Panc1 (cell line): ENCODE data around the gene ETAA1. TPM values are rescaled to one million over a fixed set of nuclear protein-coding genes. Genes with fewer than 3 reads are reported as not detected.

Experiments
- ATAC-seq: fragments of 200-7000 bp; cut with Tn5 transposase; 2 replicates; pipeline ENCODE4 v1.9.1; 2020; ENCODE audit warnings: mild to moderate bottlenecking, moderate library complexity
- BruUV-seq: library from RNA; stranded (reverse); fragments of 400-500 nt; replicated peaks from 2 replicates; lab custom pipeline; 2021; lab: Mats Ljungman, UMichigan
- CTCF ChIA-PET: fragments of 300-600 bp; sonication (Branson Sonifier 250); formaldehyde crosslinking; loops from one replicate; lab custom pipeline; 2022; ENCODE audit warnings: antibody characterized with exemption; lab: Charles Lee
- POLR2A ChIA-PET: fragments of 300-600 bp; sonication (Branson Sonifier 250); formaldehyde crosslinking; loops from one replicate; lab custom pipeline; 2022; ENCODE audit warnings: antibody characterized with exemption; lab: Charles Lee
- DNase-seq: peaks from one replicate; pipeline ENCODE4 v3.0.0-alpha.2; 2010; ENCODE audit warnings: low read depth, low spot score
- H3K27ac ChIP-seq: 2 replicates; pipeline ENCODE4 v1.5.1; 2011; ENCODE audit warnings: mild to moderate bottlenecking, low read length, inconsistent platforms
- H3K27me3 ChIP-seq: fragments of 200-500 bp; sonication (Bioruptor generic); 2 replicates; pipeline ENCODE4 v1.6.0; 2014; ENCODE audit warnings: low read length, inconsistent platforms; ENCODE audit not compliant: control insufficient read depth, insufficient read depth
- H3K36me3 ChIP-seq: fragments of 200-500 bp; sonication (Bioruptor generic); 2 replicates; pipeline ENCODE4 v1.5.1; 2014; ENCODE audit warnings: inconsistent platforms, mild to moderate bottlenecking, low read length, moderate library complexity; ENCODE audit not compliant: control insufficient read depth, insufficient read depth
- H3K4me1 ChIP-seq: 2 replicates; pipeline ENCODE4 v1.5.1; 2011; ENCODE audit warnings: inconsistent platforms, mild to moderate bottlenecking, low read length, moderate library complexity; ENCODE audit not compliant: control insufficient read depth, insufficient read depth
- H3K4me3 ChIP-seq, 2 experiments: 2 replicates each; pipeline ENCODE4 v1.5.1; 2011 to 2012; ENCODE audit warnings: low read depth in 2 of 2, low read length in 2 of 2, mild to moderate bottlenecking in 2 of 2, inconsistent platforms in 1 of 2, moderate library complexity in 1 of 2
- H3K9me3 ChIP-seq: fragments of 200-500 bp; sonication (Bioruptor generic); 2 replicates; pipeline ENCODE4 v1.5.1; 2014; ENCODE audit warnings: low read depth, mild to moderate bottlenecking, inconsistent platforms, low read length, moderate library complexity; ENCODE audit not compliant: control insufficient read depth, insufficient read depth
- CTCF ChIP-seq: fragments of 450-650 bp; IDR thresholded peaks from 2 replicates; pipeline ENCODE4 v1.5.1; 2017; ENCODE audit warnings: mild to moderate bottlenecking
- POLR2AphosphoS5 ChIP-seq: IDR thresholded peaks from 2 replicates; pipeline ENCODE4 v1.6.1; 2012; ENCODE audit warnings: mild to moderate bottlenecking, low read depth, low read length, moderate library complexity
- REST ChIP-seq, 2 experiments: IDR thresholded peaks; 2 replicates each; pipeline ENCODE4 v1.6.1; 2011 to 2012; ENCODE audit warnings: low read depth in 2 of 2, control low read depth in 1 of 2, low read length in 1 of 2, mild to moderate bottlenecking in 1 of 2, moderate library complexity in 1 of 2; ENCODE audit not compliant: insufficient read depth in 1 of 2
- SIN3A ChIP-seq: IDR thresholded peaks from 2 replicates; pipeline ENCODE4 v1.6.1; 2012; ENCODE audit warnings: low read depth, mild to moderate bottlenecking, low read length, moderate library complexity, borderline replicate concordance; ENCODE audit not compliant: insufficient read depth
- TCF7L2 ChIP-seq: IDR thresholded peaks from 2 replicates; pipeline ENCODE4 v1.6.1; 2011; ENCODE audit warnings: mild to moderate bottlenecking, low read depth, low read length, inconsistent platforms
- in situ Hi-C: cut with HindIII; loops from 2 replicates; pipeline ENCODE4 v1.10.0; 2016; ENCODE audit warnings: low sequenced_read_pairs, low pct_unique_long_range_greater_than_20kb
- intact Hi-C: fragments of 100-400 bp; cut with micrococcal nuclease; formaldehyde crosslinking; loops from one replicate; pipeline ENCODE4 v1.10.0; 2022; ENCODE audit not compliant: unreplicated experiment
- total RNA-seq: library from RNA; stranded (reverse); gene quantifications from one replicate; pipeline ENCODE4 v1.2.1, GENCODE V29; 2021; ENCODE audit not compliant: unreplicated experiment

ETAA1 gene
- total RNA-seq, 1 experiment from 2014 or later: 11.8 TPM

DNA sequence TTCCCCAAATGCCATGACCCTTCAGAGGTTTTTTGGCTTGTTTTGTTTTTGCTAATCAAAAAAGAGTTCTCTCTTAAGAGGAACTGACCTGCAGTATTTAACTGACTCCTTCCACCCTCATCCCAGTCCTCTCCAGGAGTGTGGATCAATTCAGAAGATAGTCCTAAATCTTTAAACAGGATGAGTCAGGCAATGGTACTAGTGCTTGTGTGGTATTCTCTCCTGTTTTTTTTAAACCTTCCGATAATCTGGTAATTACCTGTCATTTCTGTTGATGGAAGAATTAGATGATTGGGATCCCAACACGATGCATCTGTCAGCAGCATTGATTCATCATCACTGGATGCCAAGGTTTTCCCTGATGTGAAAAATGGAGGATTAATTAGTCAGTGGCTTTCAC is 41.2 kb downstream of the ETAA1 start:
- Histone ChIP-seq H3K27me3 (no peaks in the 10 kb centered on the region), H3K36me3 (no peaks in the 10 kb centered on the region), H3K4me3 (no peak overlapping the region), H3K4me1 (no peaks in the 10 kb centered on the region; the same call in 1 of the 2 replicates), H3K27ac (no peak overlapping the region), H3K9me3 (no peaks in the 10 kb centered on the region)
- BruUV-seq: no TSS peak
- ATAC-seq (no peak), DNase-seq (no peak)
- POLR2A ChIA-PET: no interaction called here
- CTCF ChIA-PET: no interaction called here
- no peak for TF ChIP-seq TCF7L2
- no peak for TF ChIP-seq CTCF
- no peak for TF ChIP-seq REST (IDR thresholded peaks at IDR 0.05; ENCODE audit: insufficient read depth in 1 of 2, low read depth in 2 of 2, low read length in 1 of 2)
- no peak for TF ChIP-seq SIN3A
- no peak for TF ChIP-seq POLR2AphosphoS5
- intact Hi-C loops: no loop called here
- in situ Hi-C loops: no loop called here

GRCh38 chr2:67445652-67446268 is 48.6 kb downstream of the ETAA1 start:
- Histone ChIP-seq H3K4me1 (no peaks in the 10 kb centered on the region), H3K27me3 (no peaks in the 10 kb centered on the region), H3K27ac (no peak overlapping the region), H3K36me3 (no peaks in the 10 kb centered on the region), H3K4me3 (no peak overlapping the region), H3K9me3 (no peaks in the 10 kb centered on the region)
- DNase-seq (no peak), ATAC-seq (no peak)
- POLR2A ChIA-PET: interaction anchor here (0.5 kb wide), 1 partner anchor 1853 kb away, joined by 4 read pairs; no protein-coding TSS in a partner anchor
- BruUV-seq: no TSS peak
- intact Hi-C loops (no loop called here), in situ Hi-C loops (no loop called here)
- TF ChIP-seq CTCF (no peak), POLR2AphosphoS5 (no peak), REST (IDR thresholded peaks at IDR 0.05; ENCODE audit: insufficient read depth in 1 of 2, low read depth in 2 of 2, low read length in 1 of 2) (no peak), TCF7L2 (no peak), SIN3A (no peak)
- CTCF ChIA-PET: no interaction called here
